ENCODE data around the gene CNGA3. TPM values are rescaled to one million over a fixed set of nuclear protein-coding genes. Genes with fewer than 3 reads are reported as not detected.

Gene CNGA3
- total RNA-seq, 1 donor from 2014 or later: not detected

GRCh38 chr2:98376996-98377395 is 30.7 kb downstream of the CNGA3 start:
- ATAC-seq: no peak
- no peak for DNase-seq (ENCODE audit: low spot score)

GRCh38 chr2:98377544-98377943 is 31.3 kb downstream of the CNGA3 start:
- no peak for DNase-seq (ENCODE audit: low spot score)

GRCh38 chr2:98378196-98378595 is 31.9 kb downstream of the CNGA3 start:
- no peak for ATAC-seq

More at GRCh38 chr2:98377544-98377943, 31.3 kb downstream of the CNGA3 start:
- no peak for ATAC-seq

GRCh38 chr2:98378901-98379300 is 32.6 kb downstream of the CNGA3 start:
- peak; percentile 50 for ATAC-seq

More at GRCh38 chr2:98378196-98378595, 31.9 kb downstream of the CNGA3 start:
- DNase-seq (ENCODE audit: low spot score): no peak

GRCh38 chr2:98379311-98380202 is 33.3 kb downstream of the CNGA3 start:
- no peak for DNase-seq (ENCODE audit: low spot score)

More at GRCh38 chr2:98378901-98379300, 32.6 kb downstream of the CNGA3 start:
- no peak for DNase-seq (ENCODE audit: low spot score)

GRCh38 chr2:98380203-98380535 is 33.9 kb downstream of the CNGA3 start:
- DNase-seq (ENCODE audit: low spot score) (no peak), ATAC-seq (no peak)

More at GRCh38 chr2:98379311-98380202, 33.3 kb downstream of the CNGA3 start:
- ATAC-seq: no peak

GRCh38 chr2:98381494-98381893 is 35.2 kb downstream of the CNGA3 start:
- no peak for ATAC-seq
- no peak for DNase-seq (ENCODE audit: low spot score)

- ATAC-seq (no peak), DNase-seq (ENCODE audit: low spot score) (no peak)
Measured at GRCh38 chr2:98382086-98382485, 35.8 kb downstream of the CNGA3 start.

GRCh38 chr2:98382739-98383138 is 36.5 kb downstream of the CNGA3 start:
- ATAC-seq (no peak), DNase-seq (ENCODE audit: low spot score) (no peak)

GRCh38 chr2:98383166-98383565 is 36.9 kb downstream of the CNGA3 start:
- ATAC-seq (no peak), DNase-seq (ENCODE audit: low spot score) (no peak)

- peak; percentile 80 for DNase-seq (ENCODE audit: low spot score)
Measured at GRCh38 chr2:98385050-98385699, 38.9 kb downstream of the CNGA3 start.

GRCh38 chr2:98387478-98387877 is 41.2 kb downstream of the CNGA3 start:
- DNase-seq (ENCODE audit: low spot score): peak; percentile 14

More at GRCh38 chr2:98385050-98385699, 38.9 kb downstream of the CNGA3 start:
- peak; percentile 99 for ATAC-seq

GRCh38 chr2:98388081-98388480 is 41.8 kb downstream of the CNGA3 start:
- DNase-seq (ENCODE audit: low spot score) (peak; percentile 16), ATAC-seq (no peak)

More at GRCh38 chr2:98387478-98387877, 41.2 kb downstream of the CNGA3 start:
- ATAC-seq: no peak

- ATAC-seq: no peak
- peak; percentile 36 for DNase-seq (ENCODE audit: low spot score)
Measured at GRCh38 chr2:98388601-98389250, 42.5 kb downstream of the CNGA3 start.

- ATAC-seq (no peak), DNase-seq (ENCODE audit: low spot score) (no peak)
Measured at GRCh38 chr2:98389251-98389605, 43.0 kb downstream of the CNGA3 start.

- no peak for ATAC-seq
- DNase-seq (ENCODE audit: low spot score): no peak
Measured at GRCh38 chr2:98390571-98391476, 44.6 kb downstream of the CNGA3 start.

GRCh38 chr2:98391581-98392270 is 45.5 kb downstream of the CNGA3 start:
- DNase-seq (ENCODE audit: low spot score) (no peak), ATAC-seq (no peak)

GRCh38 chr2:98393354-98393753 is 47.1 kb downstream of the CNGA3 start:
- ATAC-seq (no peak), DNase-seq (ENCODE audit: low spot score) (no peak)

GRCh38 chr2:98394595-98395153 is 48.4 kb downstream of the CNGA3 start:
- no peak for ATAC-seq
- no peak for DNase-seq (ENCODE audit: low spot score)

- ATAC-seq: no peak
- no peak for DNase-seq (ENCODE audit: low spot score)
Measured at GRCh38 chr2:98395977-98396376, 49.7 kb downstream of the CNGA3 start.
